NCI-H2227 treated with DMSO at 0.1 percent for 48 hours (cell line): ENCODE measurements around the gene DRAM2.
"Not testable (repeated sequence)": the region's sequence is repeated elsewhere in the genome, so short reads cannot be mapped to it uniquely, and the experiment has no call there.

ENCODE experiments used
- DNase-seq: peaks from one replicate; lab custom pipeline; 2025; lab: John Stamatoyannopoulos, UW

The DRAM2 gene

DNA sequence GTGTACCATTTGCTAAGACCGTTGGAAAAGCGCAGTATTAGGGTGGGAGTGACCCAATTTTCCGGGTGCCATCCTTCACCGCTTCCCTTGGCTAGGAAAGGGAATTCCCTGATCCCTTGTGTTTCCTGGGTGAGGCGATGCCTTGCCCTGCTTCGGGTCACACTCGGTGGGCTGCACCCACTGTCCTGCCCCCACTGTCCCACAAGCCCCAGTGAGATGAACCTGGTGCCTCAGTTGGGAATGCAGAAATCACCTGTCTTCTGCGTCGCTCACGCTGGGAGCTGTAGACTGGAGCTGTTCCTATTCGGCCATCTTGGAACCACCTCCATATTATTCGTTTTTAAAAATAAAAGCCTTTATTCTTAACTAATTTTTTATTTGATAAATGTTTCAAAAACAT, 60.6 kb downstream of the DRAM2 start:
- not testable (repeated sequence) for DNase-seq

GRCh38 chr1:111077312-111077711, 62.6 kb downstream of the DRAM2 start:
- not testable (repeated sequence) for DNase-seq
